A172 (cell line): ENCODE measurements around the gene SUGCT. TPM values are rescaled to one million over a fixed set of nuclear protein-coding genes. Genes with fewer than 3 reads are reported as not detected.

Experiments
- DNase-seq: peaks from one replicate; pipeline ENCODE4 v3.0.0-alpha.2; 2015; ENCODE audit warnings: low spot score
- total RNA-seq: library from RNA; depleted of rRNA; stranded (reverse); fragments of >200 nt; shearing (Covaris generic); gene quantifications from 2 replicates; pipeline ENCODE4 v1.2.3, GENCODE V29; 2014

SUGCT gene
- total RNA-seq, 1 experiment from 2014 or later, result 3.3 TPM

- no peak for DNase-seq
These were observed 676.9 kb downstream of the SUGCT start for GRCh38 chr7:40811666-40812065.

- no peak for DNase-seq
These were observed 680.2 kb downstream of the SUGCT start for GRCh38 chr7:40815022-40815421.

GRCh38 chr7:40815512-40815911 is 680.7 kb downstream of the SUGCT start:
- DNase-seq, result peak; percentile 43

GRCh38 chr7:40822861-40823260 is 688.1 kb downstream of the SUGCT start:
- no peak for DNase-seq

- DNase-seq, result peak; percentile 60
These were observed 689.7 kb downstream of the SUGCT start for GRCh38 chr7:40824461-40824860.

GRCh38 chr7:40826411-40827221 is 691.8 kb downstream of the SUGCT start:
- no peak for DNase-seq

- DNase-seq, result no peak
These were observed 692.6 kb downstream of the SUGCT start for GRCh38 chr7:40827222-40828085.

GRCh38 chr7:40828686-40829600 is 694.1 kb downstream of the SUGCT start:
- DNase-seq, result no peak

- no peak for DNase-seq
These were observed 698.5 kb downstream of the SUGCT start for GRCh38 chr7:40833191-40833887.

GRCh38 chr7:40833888-40834234 is 699.1 kb downstream of the SUGCT start:
- DNase-seq, result peak; percentile 34

- no peak for DNase-seq
These were observed 701.4 kb downstream of the SUGCT start for GRCh38 chr7:40836218-40836617.

GRCh38 chr7:40839881-40840280 is 705.1 kb downstream of the SUGCT start:
- peak; percentile 76 for DNase-seq

- no peak for DNase-seq
These were observed 706.2 kb downstream of the SUGCT start for GRCh38 chr7:40840990-40841389.

GRCh38 chr7:40842641-40843040 is 707.8 kb downstream of the SUGCT start:
- DNase-seq, result no peak

- no peak for DNase-seq
These were observed 708.7 kb downstream of the SUGCT start for GRCh38 chr7:40843338-40843985.

GRCh38 chr7:40845943-40846342 is 711.1 kb downstream of the SUGCT start:
- DNase-seq, result no peak

GRCh38 chr7:40847921-40848320 is 713.1 kb downstream of the SUGCT start:
- DNase-seq, result no peak

GRCh38 chr7:40848541-40849221 is 713.9 kb downstream of the SUGCT start:
- DNase-seq, result no peak

GRCh38 chr7:40850017-40850416 is 715.2 kb downstream of the SUGCT start:
- no peak for DNase-seq

GRCh38 chr7:40851001-40851400 is 716.2 kb downstream of the SUGCT start:
- DNase-seq, result no peak
